Urinary bladder (tissue), 4 donors: ENCODE data around the gene ACSS3. TPM values are rescaled to one million over a fixed set of nuclear protein-coding genes. Genes with fewer than 3 reads are reported as not detected.

Experiments used
- DNase-seq: peaks from one replicate; pipeline ENCODE4 v3.0.0-alpha.2; 2015; ENCODE audit errors: extremely low spot score
- H3K27ac ChIP-seq: one replicate; pipeline ENCODE4 v1.5.1; 2013; ENCODE audit warnings: low read depth, mild to moderate bottlenecking, moderate library complexity
- H3K36me3 ChIP-seq: one replicate; pipeline ENCODE4 v1.6.1; 2013; ENCODE audit warnings: mild to moderate bottlenecking, moderate library complexity; ENCODE audit not compliant: insufficient read depth
- H3K4me1 ChIP-seq: one replicate; pipeline ENCODE4 v1.6.1; 2013; ENCODE audit warnings: mild to moderate bottlenecking, moderate library complexity; ENCODE audit not compliant: insufficient read depth
- H3K4me3 ChIP-seq: one replicate; pipeline ENCODE4 v1.5.1; 2013; ENCODE audit warnings: low read depth, low read length
- WGBS: extraction: QIAGEN DNeasy Blood & Tissue Kit; methylation state at CpG from one replicate; pipeline ENCODE4 v1.1.7; 2013; 5-methylcytosine and 5-hydroxymethylcytosine counted together
- polyA plus RNA-seq: library from polyadenylated mRNA; stranded (reverse); fragments of 200-250 nt; gene quantifications from one replicate; pipeline ENCODE4 v1.2.3, GENCODE V29; 2013
- total RNA-seq: library from RNA; depleted of rRNA; stranded (reverse); fragments of >200 nt; gene quantifications from one replicate; pipeline ENCODE4 v1.2.3, GENCODE V29; 2014
- donor health status: healthy with polysubstance abuse.
- donor health status: healthy.

The ACSS3 gene
- total and polyA plus RNA-seq, 2 donors, result 7.8 to 39.7 TPM

DNA sequence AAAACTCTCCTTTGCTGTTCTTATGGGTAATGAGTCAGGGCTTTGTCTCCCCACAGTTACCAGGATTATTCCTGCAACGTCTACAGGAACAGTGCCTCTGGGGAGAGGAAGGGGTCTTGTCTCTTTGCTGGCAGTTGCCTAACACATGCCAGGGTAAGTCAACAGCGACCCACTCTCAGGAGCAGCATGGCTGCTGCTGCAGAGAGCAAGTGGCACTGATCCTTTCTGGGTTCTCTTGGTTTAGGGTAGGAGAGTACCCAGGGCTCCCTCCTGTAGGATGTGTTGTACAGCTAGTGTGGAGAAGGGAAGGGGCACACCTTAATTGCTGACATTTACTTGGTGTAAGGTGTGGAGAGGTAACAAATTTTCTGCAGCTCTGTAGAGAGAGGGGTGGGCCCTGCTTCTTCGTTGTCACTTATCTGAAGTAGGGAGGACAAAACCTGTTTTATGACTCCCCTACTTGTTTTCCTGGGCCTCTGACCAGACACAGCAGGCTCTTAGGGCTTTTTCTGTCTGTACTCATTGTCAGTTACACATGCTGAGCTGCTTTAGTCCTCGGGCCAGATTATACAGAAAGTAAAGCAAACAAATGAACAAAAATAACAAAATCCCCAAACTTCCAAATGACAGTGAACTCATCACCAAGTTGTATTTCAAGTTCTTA is 168.2 kb downstream of the ACSS3 start:
- no peaks in the 10 kb centered on the region for H3K36me3 ChIP-seq
- H3K27ac ChIP-seq, result peak overlapping the region; percentile 42
- 28% methylated on average over 4 of the region's 4 CpGs for WGBS
- no peak overlapping the region for H3K4me3 ChIP-seq
- no peak for DNase-seq
- H3K4me1 ChIP-seq, result no peaks in the 10 kb centered on the region

DNA sequence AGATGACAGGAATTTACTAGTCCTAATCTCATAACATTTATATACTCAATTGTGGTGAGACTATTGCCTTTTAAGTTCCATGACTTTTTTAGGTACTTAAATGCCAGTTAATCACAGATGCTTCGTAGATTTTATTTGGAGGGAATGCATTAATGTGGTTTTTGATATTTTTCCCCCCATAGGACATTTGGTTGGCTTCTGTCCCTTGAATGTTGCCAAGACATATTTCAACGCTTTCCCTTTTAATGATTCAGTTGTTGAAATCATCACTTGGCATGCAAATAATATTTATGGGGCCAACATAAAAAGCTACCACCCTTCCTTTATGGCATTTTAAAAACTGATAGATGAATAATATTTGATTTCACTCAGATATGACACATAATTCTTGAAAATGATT is 172.1 kb downstream of the ACSS3 start:
- Histone ChIP-seq H3K4me3 (no peak overlapping the region), H3K36me3 (no peaks in the 10 kb centered on the region), H3K4me1 (no peaks in the 10 kb centered on the region), H3K27ac (no peak overlapping the region)
- DNase-seq, result no peak
- 65% methylated on average over 2 of the region's 2 CpGs for WGBS

DNA sequence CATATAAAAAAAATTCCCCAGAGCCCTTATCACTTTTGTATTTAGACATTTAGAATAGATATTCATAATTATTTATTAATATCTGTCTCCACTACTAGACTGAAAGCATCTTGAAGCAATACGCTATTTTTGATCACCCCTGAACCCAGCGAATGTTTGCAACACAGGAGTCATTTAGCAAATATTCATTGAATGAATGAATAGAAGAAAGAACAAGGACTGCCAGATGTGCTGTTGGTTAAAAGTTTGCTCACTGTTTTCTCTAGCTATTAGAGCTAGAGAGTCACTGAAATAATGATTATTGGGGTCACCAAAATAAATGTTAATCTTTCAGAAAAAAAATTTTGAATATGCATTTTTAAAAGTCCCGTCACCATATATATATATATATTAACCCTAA is 174.3 kb downstream of the ACSS3 start:
- 91% methylated on average over 3 of the region's 3 CpGs for WGBS
- Histone ChIP-seq H3K36me3 (no peaks in the 10 kb centered on the region), H3K4me3 (no peak overlapping the region), H3K4me1 (no peaks in the 10 kb centered on the region), H3K27ac (no peak overlapping the region)
- DNase-seq, result no peak

DNA sequence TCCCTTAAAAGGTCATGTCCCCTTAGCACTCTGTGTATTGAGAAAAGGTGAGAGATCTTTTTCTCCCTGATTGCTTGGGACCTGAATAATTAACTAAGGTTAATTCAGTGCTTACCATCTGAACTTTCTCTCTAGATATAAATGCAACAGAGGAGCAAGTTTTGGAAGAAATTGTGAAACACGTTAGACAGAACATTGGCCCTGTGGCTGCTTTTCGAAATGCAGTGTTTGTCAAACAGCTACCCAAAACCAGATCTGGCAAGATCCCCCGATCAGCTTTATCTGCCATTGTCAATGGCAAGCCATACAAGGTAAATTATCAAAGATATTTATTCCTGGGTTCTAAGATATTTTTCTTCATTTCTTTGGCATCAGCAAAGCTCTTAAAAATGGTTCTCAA is 175.5 kb downstream of the ACSS3 start:
- H3K27ac ChIP-seq, result no peak overlapping the region
- H3K36me3 ChIP-seq, result no peaks in the 10 kb centered on the region
- no peak for DNase-seq
- H3K4me3 ChIP-seq, result no peak overlapping the region
- WGBS, result 89% methylated on average over 3 of the region's 3 CpGs
- no peaks in the 10 kb centered on the region for H3K4me1 ChIP-seq

DNA sequence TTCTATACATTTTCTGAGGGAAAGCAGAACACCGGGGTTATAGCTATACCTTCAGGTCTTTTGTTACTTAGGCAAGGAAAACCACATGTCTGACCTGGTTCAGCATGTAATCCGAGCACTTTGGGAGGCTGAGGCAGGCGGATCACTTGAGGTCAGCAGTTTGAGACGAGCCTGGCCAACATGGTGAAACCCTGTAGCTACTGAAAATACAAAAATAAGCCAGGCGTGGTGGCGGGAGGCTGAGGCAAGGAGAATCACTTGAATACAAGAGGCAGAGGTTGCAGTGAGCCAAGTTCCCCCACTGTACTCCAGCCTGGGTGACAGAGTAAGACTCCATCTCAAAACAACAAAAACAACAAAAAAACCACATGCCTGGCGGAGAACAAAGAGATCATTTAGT is 177.6 kb downstream of the ACSS3 start:
- DNase-seq, result no peak
- 92% methylated on average over 7 of the region's 7 CpGs for WGBS
- no peaks in the 10 kb centered on the region for H3K4me1 ChIP-seq
- H3K36me3 ChIP-seq, result no peaks in the 10 kb centered on the region
- no peak overlapping the region for H3K4me3 ChIP-seq
- no peak overlapping the region for H3K27ac ChIP-seq

DNA sequence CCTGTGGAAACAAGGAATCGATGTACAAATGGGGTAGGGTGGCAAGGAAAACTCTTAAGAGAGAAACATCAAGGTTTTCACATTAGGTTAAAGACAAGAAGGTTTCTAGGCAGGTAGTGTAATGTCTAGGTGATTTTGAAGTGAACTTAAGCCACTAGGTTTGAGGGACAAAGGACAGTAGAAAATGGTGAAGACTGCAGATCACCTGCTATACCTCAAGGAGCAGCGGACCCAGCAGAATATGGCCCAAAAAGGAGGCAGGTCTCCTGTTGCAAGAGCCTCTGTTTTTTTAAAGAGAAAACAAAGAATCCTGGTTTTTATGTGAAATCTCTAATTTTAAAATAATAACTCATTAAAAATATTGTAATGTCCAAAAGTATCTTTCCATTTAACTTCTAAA is 178.1 kb downstream of the ACSS3 start:
- 94% methylated on average over 2 of the region's 2 CpGs for WGBS
- no peak for DNase-seq

DNA sequence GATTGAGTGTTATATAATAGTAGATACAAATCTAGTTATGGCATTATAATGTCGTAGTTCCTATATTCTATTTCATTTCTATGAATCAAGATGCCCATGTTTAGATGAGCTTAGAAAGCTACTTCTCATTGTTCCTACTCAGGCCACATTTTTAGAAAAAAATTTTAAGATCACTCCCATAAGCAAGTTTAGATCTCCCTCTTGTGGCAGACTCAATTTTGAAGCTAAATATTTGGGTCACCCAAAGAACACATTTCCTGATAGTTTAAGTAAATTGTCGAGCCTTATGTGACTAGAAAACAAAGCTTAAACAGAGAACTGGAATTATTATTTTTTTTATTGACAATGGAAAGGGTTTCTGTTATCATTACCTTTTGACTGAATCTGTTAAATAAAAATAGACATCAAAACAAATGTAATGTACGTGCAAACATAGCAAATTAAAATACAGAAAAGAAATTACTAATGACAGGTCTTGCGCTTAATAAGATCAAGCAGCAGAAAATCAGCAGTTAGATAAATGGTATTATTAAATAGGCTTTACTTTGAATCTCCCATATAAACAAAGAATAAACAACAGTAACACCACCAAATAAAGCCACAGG is 180.2 kb downstream of the ACSS3 start:
- Histone ChIP-seq H3K4me3 (no peak overlapping the region), H3K27ac (no peak overlapping the region), H3K36me3 (no peaks in the 10 kb centered on the region), H3K4me1 (no peaks in the 10 kb centered on the region)
- DNase-seq, result peak; percentile 29
- WGBS, result 42% methylated on average over 4 of the region's 4 CpGs

More for the DNA sequence above, 178.1 kb downstream of the ACSS3 start:
- H3K4me1 ChIP-seq, result no peaks in the 10 kb centered on the region
- H3K4me3 ChIP-seq, result no peak overlapping the region
- H3K36me3 ChIP-seq, result no peaks in the 10 kb centered on the region
- no peak overlapping the region for H3K27ac ChIP-seq

DNA sequence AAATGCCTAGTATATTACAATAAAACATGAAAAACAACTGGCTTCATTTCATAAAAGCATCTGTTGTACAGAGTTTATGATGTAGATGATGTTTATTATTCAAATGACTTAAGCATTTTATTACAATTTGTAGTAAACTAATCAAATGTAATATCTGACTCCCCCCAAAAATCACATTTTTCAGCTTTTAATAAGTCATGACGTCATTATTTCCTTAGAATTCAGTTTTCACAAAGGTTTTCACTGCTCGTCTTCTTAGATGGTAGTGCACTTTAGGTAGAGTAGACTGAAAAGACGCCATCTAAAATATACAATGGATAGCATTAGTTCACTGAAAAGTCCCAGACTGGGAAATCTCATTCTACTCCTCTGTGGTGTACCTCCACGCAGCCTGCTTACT is 181.5 kb downstream of the ACSS3 start:
- H3K4me1 ChIP-seq, result no peaks in the 10 kb centered on the region
- 91% methylated on average over 4 of the region's 4 CpGs for WGBS
- H3K4me3 ChIP-seq, result no peak overlapping the region
- H3K27ac ChIP-seq, result no peak overlapping the region
- no peaks in the 10 kb centered on the region for H3K36me3 ChIP-seq
- no peak for DNase-seq

DNA sequence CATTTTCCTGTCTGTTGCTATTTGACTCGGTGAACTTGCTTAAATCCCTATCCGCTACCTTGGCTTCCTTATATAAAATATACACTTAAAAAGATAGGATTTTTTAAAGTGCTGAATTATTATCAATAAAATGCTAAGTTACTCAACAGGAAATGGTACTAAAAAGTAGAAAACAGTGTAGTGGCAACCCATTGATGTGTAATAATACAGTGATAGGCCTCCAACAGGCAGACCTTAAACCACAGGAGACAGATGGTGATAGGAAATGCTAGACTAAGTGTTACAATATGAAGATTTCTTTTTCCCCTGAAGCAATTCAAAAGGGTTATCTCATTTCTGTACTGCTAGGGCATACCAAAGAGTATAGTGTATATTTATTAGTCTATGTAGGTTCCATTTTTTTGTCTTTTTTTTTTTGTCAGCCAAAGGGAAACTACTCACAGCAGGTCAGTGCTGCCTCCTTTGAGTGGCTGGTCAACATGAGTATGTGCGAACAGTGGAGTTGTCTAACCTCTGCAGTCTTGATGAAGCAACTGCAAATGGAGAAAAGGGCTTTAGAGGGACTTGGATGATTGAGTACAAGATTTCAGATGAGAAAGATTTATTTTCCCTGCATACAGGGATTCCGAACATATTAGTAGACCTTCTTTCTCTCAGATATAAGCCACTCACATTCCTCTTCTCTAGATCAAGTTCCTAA is 183.8 kb downstream of the ACSS3 start:
- WGBS, result 84% methylated on average over 4 of the region's 4 CpGs
- H3K4me1 ChIP-seq, result no peaks in the 10 kb centered on the region
- no peaks in the 10 kb centered on the region for H3K36me3 ChIP-seq
- no peak for DNase-seq
- H3K27ac ChIP-seq, result no peak overlapping the region
- H3K4me3 ChIP-seq, result no peak overlapping the region

DNA sequence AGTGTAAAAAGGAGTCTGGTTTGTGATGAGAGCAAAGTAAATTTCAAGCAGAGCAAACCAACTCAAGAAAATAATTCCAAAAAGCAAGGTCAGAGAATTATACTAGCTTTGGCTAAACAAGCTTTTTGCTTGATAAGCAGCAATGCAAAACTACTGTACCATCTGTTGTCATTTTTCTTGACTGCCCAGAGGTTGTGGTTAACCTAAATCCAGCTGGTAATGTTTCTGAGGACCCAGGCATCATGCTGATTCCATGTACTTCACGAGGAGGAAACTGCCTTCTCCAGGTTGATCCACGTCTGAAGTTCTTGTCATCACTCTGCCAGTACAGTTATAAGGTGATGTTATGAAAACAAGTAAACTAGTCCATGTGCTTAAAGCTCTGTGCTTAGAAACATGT is 185.2 kb downstream of the ACSS3 start:
- Histone ChIP-seq H3K27ac (no peak overlapping the region), H3K36me3 (no peaks in the 10 kb centered on the region), H3K4me3 (no peak overlapping the region), H3K4me1 (no peaks in the 10 kb centered on the region)
- WGBS, result 73% methylated on average over 2 of the region's 2 CpGs
- DNase-seq, result no peak

DNA sequence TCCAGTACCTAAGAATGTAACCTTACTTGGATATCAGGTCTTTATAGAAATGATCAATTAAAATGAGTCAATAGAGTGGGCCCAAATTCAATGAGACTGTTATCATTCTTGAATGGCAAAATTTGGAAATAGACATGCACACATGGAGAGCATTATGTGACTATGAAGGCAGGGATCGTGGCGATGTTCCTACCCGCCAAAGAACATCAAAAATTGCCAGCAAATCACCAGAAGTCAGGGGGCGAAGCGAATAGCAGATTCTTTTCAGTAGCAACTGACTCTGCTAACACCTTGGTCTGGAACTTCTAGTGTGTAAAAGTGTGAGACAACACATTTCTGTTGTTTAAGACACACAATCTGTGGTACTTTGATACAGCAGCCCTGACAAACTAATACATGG is 192.5 kb downstream of the ACSS3 start:
- Histone ChIP-seq H3K4me1 (no peaks in the 10 kb centered on the region), H3K36me3 (no peaks in the 10 kb centered on the region), H3K27ac (no peak overlapping the region), H3K4me3 (no peak overlapping the region)
- DNase-seq, result no peak
- WGBS, result 95% methylated on average over 5 of the region's 5 CpGs

DNA sequence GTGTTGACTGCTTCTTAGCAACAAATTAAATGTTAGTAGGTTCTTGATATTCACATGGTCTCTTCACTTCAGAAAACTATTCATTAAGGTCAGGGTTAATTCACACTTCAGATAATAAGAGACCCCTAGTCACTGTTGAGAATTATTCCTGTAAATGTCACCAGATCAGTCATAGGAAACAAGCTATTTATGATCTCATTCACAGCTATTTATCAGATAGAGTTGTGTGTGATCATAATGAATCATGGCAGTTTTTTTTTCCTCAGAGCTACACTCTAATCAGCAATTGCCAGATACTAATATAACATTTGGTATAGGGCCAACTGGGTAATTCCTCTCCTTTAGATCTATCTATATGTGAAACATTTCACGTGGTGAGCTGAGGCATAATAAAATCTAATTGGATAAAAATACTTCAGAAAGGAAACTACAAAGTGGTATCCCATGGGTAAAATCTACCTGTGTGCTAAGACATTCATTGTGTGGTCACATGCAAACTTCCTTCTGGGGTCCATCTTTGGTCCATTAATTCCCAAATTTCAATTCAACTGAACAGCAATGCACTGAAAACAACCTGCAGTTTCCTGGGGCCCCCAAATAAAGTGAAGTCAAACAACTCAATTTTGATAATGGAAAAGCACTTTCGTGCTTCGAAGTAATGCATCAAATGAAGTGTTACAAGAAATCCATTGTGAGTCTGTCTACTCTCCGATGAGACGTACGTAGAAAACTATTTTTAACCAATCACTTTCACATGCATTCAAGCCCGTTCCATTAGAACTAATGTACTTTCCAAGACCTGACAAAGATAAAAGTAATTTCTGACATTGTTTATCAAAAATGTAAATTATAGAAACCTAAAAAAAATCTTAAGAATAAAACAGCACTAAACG is 197.0 kb downstream of the ACSS3 start:
- Histone ChIP-seq H3K4me3 (no peak overlapping the region), H3K27ac (no peak overlapping the region), H3K36me3 (no peaks in the 10 kb centered on the region), H3K4me1 (no peaks in the 10 kb centered on the region)
- no peak for DNase-seq
- WGBS, result 72% methylated on average over 8 of the region's 8 CpGs

DNA sequence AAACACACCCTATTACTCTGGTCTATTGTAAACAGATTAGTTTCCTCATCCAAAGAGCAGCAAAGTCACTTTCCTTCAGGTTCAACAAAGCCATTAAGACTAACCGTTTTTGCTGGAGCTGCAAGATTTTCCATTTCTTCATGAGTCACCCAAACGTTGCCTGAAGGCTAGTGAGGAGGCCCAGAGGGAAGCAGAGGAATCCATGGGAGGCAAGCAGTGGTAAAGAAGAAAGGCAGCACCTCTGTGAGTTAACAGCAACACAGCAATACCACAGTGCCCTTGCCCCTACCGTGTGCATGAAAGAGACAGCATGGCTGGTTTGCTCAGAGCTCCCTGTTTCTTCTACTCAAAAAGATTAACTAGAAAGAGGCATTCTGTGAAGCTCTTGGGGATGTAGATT is 206.3 kb downstream of the ACSS3 start:
- DNase-seq, result no peak
- Histone ChIP-seq H3K36me3 (no peaks in the 10 kb centered on the region), H3K27ac (no peak overlapping the region), H3K4me3 (no peak overlapping the region), H3K4me1 (no peaks in the 10 kb centered on the region)
- 44% methylated on average over 3 of the region's 3 CpGs for WGBS
